ENCODE results near the gene LRCOL1.

Gene LRCOL1

DNA sequence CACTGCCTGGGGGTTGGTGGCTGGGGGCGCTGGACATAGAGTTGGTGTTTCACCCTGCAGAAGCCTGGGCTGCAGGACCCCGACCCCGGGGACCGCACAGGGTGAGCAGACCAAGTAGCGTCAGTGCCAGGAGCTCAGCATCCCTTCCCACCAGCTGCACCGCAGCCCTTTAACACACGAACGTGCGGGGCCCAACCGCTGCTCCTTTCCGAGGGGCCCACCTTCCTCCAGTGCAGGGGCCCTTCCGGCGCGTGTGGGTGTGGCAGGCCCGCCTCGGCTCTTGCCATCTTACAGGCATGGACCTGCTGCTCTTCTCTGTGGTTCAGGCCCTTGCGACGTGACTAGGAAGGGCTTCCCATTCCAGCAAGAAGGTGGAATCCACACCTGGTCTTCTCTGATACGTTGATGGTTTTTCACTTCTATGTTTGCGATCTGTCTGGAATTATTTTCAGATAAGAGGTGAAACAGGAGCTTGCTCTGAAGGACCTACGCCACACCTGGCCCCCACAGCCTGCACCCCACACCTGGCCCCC, 47.8 kb downstream of the LRCOL1 start:
- DNase-seq: no peak

DNA sequence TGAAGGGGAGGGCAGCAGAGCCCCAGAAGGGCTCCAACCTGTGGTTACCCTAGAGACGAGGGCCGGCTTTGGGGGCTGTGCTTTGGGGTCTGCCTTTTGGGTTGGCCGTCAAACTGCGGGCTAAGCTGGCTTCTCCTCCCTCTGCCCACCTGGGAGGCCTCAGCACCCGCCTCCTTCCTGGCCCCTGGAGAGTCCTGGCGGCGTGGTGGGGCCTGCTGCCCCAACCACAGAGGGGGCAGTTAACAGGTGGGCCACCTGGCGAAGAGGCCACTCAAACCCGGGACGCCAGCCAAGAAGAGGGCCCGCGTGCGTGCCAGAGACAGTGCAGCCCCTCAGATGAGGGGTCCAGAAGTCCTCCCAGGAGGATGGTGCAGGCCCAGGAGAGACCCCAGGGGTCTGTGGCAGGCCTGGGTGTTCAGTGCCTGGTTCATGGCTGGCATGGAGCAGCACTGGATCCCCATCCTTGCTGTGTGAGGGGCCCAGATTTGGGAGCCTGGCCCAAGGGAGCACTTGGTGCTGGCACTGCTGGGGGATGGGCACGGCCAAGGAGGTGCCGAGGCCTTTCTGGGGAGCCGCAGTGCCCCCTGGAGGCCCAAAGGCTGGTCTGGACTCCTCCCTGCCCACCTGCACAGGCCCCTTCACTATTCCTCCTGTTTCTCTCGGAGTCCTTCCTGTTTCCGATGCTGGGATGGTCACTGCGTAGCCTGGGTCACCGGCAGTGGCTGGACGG, 48.8 kb downstream of the LRCOL1 start:
- DNase-seq: no peak

DNA sequence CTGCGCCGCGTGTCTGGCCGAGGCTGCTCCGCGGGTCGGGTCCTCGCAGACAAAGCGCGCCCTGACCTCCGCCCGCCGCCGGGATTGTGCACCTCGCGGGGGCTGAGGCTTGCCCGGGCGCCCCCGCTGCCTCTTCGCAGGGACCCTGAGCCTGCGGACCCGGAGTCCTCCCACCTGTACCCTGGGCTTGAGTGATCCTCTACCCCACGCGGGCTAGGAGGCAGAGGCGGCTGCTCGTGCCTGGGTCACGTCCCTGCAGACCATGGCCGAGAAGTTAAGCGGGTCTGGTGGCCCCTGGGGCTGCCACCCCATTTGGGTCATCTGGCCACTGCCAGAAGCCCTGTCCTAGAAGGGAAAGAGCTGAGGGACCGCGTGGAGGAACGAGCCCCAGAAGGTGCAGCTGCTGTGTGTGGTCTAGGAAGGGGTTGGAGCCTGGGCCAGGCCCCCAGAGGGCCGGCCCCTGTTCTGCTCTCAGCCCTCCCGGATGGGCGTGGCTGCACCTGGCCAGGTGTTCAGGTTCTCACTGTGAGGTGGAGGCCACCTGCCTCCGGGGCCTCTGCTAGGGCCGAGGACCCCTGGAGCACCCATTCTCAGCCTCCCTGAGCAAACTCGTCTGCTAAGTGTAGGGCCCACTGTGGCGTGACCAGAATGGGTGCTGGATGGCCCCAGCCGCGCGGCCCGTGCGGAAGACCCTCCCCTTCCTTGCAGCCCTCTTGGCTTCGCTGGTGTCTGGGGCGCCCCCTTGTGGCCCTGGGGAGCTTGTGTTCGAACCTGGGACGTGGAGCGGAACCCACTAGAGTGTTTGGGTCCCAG, 49.6 kb downstream of the LRCOL1 start:
- no peak for DNase-seq

- DNase-seq: no peak
These were observed 50.1 kb downstream of the LRCOL1 start for GRCh38 chr12:132560364-132560613.

DNA sequence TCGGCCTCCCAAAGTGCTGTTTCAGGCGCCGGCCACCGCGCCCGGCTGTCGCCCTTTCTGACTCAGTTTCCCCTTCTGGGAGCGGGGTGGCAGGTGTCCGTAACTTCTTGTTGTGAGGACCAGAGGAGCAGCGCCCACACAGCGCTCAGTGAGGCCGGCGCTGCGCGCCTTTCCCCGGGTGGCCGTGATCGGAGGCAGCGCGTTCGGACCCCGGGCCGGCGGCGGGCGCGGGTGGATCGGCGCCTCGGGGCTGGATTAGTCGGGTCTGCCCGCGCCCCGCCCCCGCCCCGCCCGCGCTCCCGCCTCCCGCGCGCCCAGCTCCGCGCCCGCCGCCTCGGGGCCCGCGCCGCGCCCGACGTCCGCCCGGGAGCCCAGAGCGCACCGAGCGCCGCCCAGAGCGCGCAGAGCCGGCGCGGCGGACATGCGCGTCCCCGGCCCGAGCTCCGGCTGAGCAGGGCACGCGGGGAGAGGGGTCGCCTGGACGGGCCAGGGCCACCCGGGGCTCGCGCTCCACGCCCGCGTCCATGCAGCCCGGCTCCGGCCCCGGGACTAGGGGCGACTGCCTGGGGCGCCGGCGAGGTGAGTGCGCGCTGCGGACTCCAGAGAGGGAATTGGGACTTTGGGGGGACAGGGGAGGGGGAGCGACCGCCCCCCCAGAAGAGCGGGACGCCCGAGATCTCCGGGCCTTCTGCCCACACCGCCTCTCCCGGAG, 50.6 kb downstream of the LRCOL1 start:
- DNase-seq: no peak

DNA sequence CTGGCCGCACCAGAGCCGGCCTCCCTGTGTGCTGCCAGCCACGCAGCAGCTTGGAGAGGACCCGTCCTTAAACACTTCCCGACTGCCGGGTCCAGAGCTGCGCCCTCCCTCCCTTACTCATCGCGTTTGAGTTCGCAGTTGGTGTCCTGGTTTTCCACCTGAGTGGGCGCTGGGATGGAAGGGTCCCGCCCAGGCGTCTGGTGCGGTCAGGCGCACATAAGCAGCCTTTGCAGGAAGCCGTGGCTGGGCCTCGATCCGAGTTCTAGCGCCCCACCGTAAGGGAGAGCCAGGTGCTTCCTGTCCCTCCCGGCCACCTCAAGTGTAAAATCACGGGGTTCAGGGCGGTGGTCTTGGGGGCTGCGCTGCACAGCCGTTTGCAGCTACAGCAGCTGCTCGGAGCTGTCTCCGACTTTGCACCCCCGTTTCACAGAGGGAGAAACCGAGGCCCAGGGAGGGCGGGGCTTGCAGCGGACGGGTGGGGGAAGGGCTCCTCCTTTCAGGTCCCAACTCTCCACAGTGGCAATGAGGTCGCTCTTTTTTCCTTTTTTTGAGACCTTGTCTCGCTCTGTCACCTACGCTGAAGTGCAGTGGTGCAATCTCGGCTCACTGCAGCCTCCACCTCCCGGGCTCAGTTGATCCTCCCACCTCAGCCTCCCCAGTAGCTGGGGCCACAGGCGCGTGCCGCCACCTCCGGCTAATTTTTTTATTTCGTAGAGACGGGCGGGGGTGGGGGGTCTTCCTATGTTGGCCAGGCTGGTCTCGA, 51.3 kb downstream of the LRCOL1 start:
- DNase-seq: no peak

DNA sequence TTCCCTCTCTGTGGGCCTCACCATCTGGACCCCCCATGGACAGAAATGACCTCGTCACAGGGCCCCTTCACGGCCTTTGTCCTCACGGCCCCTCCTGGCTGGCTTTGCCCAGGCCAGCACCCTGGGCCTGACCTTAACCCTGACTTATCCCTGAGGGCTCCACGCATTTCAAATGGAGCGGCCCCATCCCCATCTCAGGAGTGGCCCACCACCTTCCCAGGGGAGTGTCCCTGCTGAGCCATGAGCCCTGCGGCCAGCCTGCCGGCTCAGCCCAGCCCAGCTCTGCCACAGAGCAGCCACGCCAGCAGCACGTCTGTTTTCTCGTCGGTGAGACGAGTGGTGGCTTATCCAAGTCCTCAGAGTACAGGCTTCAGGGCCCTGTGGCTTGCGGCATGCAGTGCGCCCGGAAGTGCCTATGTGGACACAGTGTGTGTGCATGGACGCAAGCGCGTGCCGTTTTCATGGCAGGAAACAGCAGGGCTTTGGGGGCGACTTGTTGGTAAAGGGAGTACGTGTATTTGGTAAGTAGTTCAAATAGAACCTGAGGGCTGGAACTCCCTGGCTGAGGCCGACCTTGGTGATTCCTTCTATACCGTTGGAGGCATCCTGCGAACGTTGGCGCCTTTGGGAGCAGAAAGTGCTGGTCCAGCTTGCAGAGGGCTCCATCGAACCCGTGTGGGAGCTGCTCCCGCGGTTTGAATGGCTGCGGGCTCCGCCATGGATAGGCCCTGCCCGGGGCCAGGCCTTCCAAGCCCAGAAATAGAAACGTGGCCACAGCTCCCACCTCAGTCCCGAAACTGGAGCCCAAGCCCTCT, 52.1 kb downstream of the LRCOL1 start:
- DNase-seq: no peak

DNA sequence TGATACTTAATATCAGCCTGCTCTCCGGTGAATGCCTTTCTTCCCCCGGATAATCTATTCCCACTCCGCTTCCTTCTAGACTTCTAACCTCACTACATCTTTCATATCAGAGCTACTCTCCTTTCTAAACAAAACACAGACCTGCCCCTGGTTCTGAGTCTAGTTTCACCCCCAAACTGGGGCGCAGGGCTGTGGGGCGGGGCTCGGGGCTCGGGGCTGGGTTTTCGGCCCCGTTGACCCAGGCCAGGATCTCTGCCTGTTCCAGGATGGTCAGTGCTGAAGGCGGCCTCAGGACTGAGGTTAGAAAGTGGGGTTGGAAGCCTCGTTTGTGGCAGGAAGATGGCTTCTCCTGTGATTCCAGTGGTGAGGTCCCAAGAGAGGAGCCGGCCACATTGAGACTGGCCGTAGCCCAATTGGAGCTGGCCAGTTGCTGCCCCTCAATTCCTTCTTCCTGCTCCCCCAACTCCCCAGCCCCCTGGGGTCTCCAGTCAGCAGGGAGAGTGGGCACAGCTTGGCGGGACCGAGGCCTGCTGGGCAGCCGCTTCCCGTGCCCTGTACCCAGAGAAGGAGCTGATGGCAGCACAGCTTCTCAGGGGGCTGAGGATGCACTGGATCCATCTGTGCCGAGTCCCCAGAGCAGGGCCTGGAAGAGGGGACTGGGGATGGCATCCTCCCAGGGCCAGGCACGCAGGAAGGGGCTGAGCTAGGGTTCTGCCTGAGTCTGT, 52.9 kb downstream of the LRCOL1 start:
- no peak for DNase-seq

GRCh38 chr12:132556801-132557200, 53.6 kb downstream of the LRCOL1 start:
- no peak for DNase-seq

- DNase-seq: no peak
These were observed 54.2 kb downstream of the LRCOL1 start for GRCh38 chr12:132556216-132556615.

DNA sequence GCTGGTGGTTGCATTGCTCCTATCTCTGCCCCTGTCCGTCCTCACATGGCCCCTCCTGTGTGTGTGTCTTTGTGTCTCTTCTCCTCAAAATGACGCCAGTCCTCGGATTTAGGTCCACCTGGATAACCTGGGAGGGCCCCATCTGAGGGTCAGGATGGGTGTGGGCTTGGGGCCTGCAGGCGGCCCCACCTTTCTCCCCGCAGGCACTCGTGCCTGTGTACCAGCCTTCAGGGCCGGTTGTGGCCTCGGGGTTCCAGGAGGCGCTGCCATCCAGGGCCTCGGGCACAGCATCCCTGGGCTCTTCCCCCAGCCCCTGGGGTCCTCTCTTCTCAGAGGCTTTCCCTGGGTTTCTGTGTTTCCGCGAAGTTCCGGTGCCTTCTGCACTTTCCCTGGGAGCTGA, 54.7 kb downstream of the LRCOL1 start:
- DNase-seq: no peak

- no peak for DNase-seq
These were observed 55.3 kb downstream of the LRCOL1 start for GRCh38 chr12:132554845-132555630.

Measured in cerebellar nuclear complex (tissue), 1 donor.